WTC11 (cell line): ENCODE measurements around the gene SEPTIN3. TPM values are rescaled to one million over a fixed set of nuclear protein-coding genes. Genes with fewer than 3 reads are reported as not detected.

ENCODE experiments used
- ATAC-seq: fragments of 200-7000 bp; cut with Tn5 transposase; 2 replicates; pipeline ENCODE4 v1.10.0; 2021; ENCODE audit warnings: mild to moderate bottlenecking, moderate library complexity
- CTCF ChIA-PET: fragments of 300-600 bp; sonication (Branson Sonifier 250); formaldehyde crosslinking; loops from one replicate; lab custom pipeline; 2021; ENCODE audit warnings: antibody characterized with exemption; lab: Charles Lee
- POLR2A ChIA-PET: fragments of 350-600 bp; sonication (Branson Sonifier 250); formaldehyde crosslinking; loops from one replicate; lab custom pipeline; 2021; ENCODE audit warnings: antibody characterized with exemption; lab: Charles Lee
- DNase-seq: peaks from one replicate; pipeline ENCODE4 v3.0.0; 2021; ENCODE audit warnings: low spot score
- H3K27ac Mint-ChIP-seq: 2 replicates; pipeline ENCODE4 v1.8.0; 2021; ENCODE audit warnings: mixed read lengths
- H3K27me3 Mint-ChIP-seq: 2 replicates; pipeline ENCODE4 v1.8.0; 2021; ENCODE audit warnings: low read depth, mild to moderate bottlenecking, moderate library complexity, mixed read lengths
- H3K36me3 Mint-ChIP-seq: 2 replicates; pipeline ENCODE4 v1.8.0; 2021; ENCODE audit warnings: mixed read lengths
- H3K4me1 Mint-ChIP-seq: 2 replicates; pipeline ENCODE4 v1.8.0; 2022; ENCODE audit warnings: mixed read lengths
- H3K4me3 Mint-ChIP-seq: 2 replicates; pipeline ENCODE4 v1.8.0; 2021; ENCODE audit warnings: mild to moderate bottlenecking, moderate library complexity, mixed read lengths
- H3K9me3 Mint-ChIP-seq: 2 replicates; pipeline ENCODE4 v1.8.0; 2021; ENCODE audit warnings: mixed read lengths
- CBFB ChIP-seq: sonication (generic); formaldehyde crosslinking; IDR thresholded peaks from 2 replicates; pipeline ENCODE4 v1.8.1; 2022; ENCODE audit warnings: mild to moderate bottlenecking, low read depth, missing genetic modification reagents
- FOXK1 ChIP-seq: sonication (generic); formaldehyde crosslinking; IDR thresholded peaks from 2 replicates; pipeline ENCODE4 v1.8.0; 2022; ENCODE audit warnings: mild to moderate bottlenecking, moderate library complexity, missing genetic modification reagents
- JUN ChIP-seq: sonication (generic); formaldehyde crosslinking; IDR thresholded peaks from 2 replicates; pipeline ENCODE4 v1.8.0; 2023; ENCODE audit warnings: mild to moderate bottlenecking, missing genetic modification reagents
- NR3C1 ChIP-seq: sonication (generic); formaldehyde crosslinking; conservative IDR thresholded peaks from 2 replicates; pipeline ENCODE4 v1.8.1; 2023; ENCODE audit warnings: low read depth, mild to moderate bottlenecking, missing genetic modification reagents
- SMAD3 ChIP-seq: sonication (generic); formaldehyde crosslinking; IDR thresholded peaks from 2 replicates; pipeline ENCODE4 v1.8.0; 2022; ENCODE audit warnings: missing genetic modification reagents, mild to moderate bottlenecking, borderline replicate concordance
- TEAD4 ChIP-seq: sonication (generic); formaldehyde crosslinking; IDR thresholded peaks from 2 replicates; pipeline ENCODE4 v1.8.0; 2022; ENCODE audit warnings: mild to moderate bottlenecking, missing genetic modification reagents
- ZNF263 ChIP-seq: sonication (generic); formaldehyde crosslinking; IDR thresholded peaks from 2 replicates; pipeline ENCODE4 v1.8.1; 2022; ENCODE audit warnings: low read depth, mild to moderate bottlenecking, moderate library complexity, missing genetic modification reagents
- ZNF317 ChIP-seq: sonication (generic); formaldehyde crosslinking; IDR thresholded peaks from 2 replicates; pipeline ENCODE4 v1.8.1; 2023; ENCODE audit warnings: low read depth, mild to moderate bottlenecking, moderate library complexity, missing genetic modification reagents, borderline replicate concordance
- ZNF671 ChIP-seq: fragments of 250-450 bp; sonication (Bioruptor Pico); IDR thresholded peaks from 2 replicates; pipeline ENCODE4 v1.8.0; 2021; ENCODE audit warnings: mild to moderate bottlenecking
- ZSCAN18 ChIP-seq: fragments of 250-450 bp; sonication (Bioruptor Pico); IDR thresholded peaks from 2 replicates; pipeline ENCODE4 v2.1.2; 2022; ENCODE audit warnings: mild to moderate bottlenecking, moderate library complexity
- total RNA-seq: library from RNA; stranded (reverse); gene quantifications from 3 replicates; pipeline ENCODE4 v1.2.3, GENCODE V29; 2021
- TF ChIP-seq, protein P1 (sequence below): sonication (generic); formaldehyde crosslinking; IDR thresholded peaks from 2 replicates; pipeline ENCODE4 v1.8.0; 2022; ENCODE audit warnings: missing genetic modification reagents
- TF ChIP-seq, protein P2 (sequence below): sonication (generic); formaldehyde crosslinking; conservative IDR thresholded peaks from 2 replicates; pipeline ENCODE4 v1.8.1; 2023; ENCODE audit warnings: mild to moderate bottlenecking, low read depth, missing genetic modification reagents, moderate library complexity
- TF ChIP-seq, protein P3 (sequence below): sonication (generic); formaldehyde crosslinking; IDR thresholded peaks from 2 replicates; pipeline ENCODE4 v1.8.1; 2023; ENCODE audit warnings: mild to moderate bottlenecking, missing genetic modification reagents, moderate library complexity
- TF ChIP-seq, protein P4 (sequence below): sonication (generic); formaldehyde crosslinking; IDR thresholded peaks from 2 replicates; pipeline ENCODE4 v1.8.0; 2023; ENCODE audit warnings: missing genetic modification reagents
- TF ChIP-seq, protein P5 (sequence below): fragments of 250-450 bp; sonication (Bioruptor Pico); conservative IDR thresholded peaks from 2 replicates; pipeline ENCODE4 v1.9.0; 2021; ENCODE audit warnings: mild to moderate bottlenecking

Gene SEPTIN3
- total RNA-seq, 1 experiment from 2014 or later: 19.5 TPM

GRCh38 chr22:41923595-41924276 is 45.5 kb upstream of the SEPTIN3 start:
- H3K36me3 Mint-ChIP-seq: no peaks in the 10 kb centered on the region
- no peak overlapping the region for H3K27ac Mint-ChIP-seq
- CTCF ChIA-PET: interaction anchor here (0.7 to 6.8 kb wide), 5 partner anchors 15 to 227 kb away, joined by 3 to 143 read pairs (median 65); no protein-coding TSS in a partner anchor
- no peak overlapping the region for H3K4me3 Mint-ChIP-seq
- peaks cover 21% of the 10 kb centered on the region for H3K4me1 Mint-ChIP-seq
- no peak for ATAC-seq
- H3K9me3 Mint-ChIP-seq: no peaks in the 10 kb centered on the region
- H3K27me3 Mint-ChIP-seq: peaks cover 85% of the 10 kb centered on the region
- POLR2A ChIA-PET: interaction anchor here (1.1 kb wide), 1 partner anchor 23 kb away, joined by 4 read pairs; the partner anchor contains the start of gene CENPM
- DNase-seq: no peak
- no peak for TF ChIP-seq ZNF263 (CRISPR knock-in tag)
- TF ChIP-seq, protein P1, sequence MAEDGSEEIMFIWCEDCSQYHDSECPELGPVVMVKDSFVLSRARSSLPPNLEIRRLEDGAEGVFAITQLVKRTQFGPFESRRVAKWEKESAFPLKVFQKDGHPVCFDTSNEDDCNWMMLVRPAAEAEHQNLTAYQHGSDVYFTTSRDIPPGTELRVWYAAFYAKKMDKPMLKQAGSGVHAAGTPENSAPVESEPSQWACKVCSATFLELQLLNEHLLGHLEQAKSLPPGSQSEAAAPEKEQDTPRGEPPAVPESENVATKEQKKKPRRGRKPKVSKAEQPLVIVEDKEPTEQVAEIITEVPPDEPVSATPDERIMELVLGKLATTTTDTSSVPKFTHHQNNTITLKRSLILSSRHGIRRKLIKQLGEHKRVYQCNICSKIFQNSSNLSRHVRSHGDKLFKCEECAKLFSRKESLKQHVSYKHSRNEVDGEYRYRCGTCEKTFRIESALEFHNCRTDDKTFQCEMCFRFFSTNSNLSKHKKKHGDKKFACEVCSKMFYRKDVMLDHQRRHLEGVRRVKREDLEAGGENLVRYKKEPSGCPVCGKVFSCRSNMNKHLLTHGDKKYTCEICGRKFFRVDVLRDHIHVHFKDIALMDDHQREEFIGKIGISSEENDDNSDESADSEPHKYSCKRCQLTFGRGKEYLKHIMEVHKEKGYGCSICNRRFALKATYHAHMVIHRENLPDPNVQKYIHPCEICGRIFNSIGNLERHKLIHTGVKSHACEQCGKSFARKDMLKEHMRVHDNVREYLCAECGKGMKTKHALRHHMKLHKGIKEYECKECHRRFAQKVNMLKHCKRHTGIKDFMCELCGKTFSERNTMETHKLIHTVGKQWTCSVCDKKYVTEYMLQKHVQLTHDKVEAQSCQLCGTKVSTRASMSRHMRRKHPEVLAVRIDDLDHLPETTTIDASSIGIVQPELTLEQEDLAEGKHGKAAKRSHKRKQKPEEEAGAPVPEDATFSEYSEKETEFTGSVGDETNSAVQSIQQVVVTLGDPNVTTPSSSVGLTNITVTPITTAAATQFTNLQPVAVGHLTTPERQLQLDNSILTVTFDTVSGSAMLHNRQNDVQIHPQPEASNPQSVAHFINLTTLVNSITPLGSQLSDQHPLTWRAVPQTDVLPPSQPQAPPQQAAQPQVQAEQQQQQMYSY (CRISPR knock-in tag): no peak
- TF ChIP-seq, protein P2, sequence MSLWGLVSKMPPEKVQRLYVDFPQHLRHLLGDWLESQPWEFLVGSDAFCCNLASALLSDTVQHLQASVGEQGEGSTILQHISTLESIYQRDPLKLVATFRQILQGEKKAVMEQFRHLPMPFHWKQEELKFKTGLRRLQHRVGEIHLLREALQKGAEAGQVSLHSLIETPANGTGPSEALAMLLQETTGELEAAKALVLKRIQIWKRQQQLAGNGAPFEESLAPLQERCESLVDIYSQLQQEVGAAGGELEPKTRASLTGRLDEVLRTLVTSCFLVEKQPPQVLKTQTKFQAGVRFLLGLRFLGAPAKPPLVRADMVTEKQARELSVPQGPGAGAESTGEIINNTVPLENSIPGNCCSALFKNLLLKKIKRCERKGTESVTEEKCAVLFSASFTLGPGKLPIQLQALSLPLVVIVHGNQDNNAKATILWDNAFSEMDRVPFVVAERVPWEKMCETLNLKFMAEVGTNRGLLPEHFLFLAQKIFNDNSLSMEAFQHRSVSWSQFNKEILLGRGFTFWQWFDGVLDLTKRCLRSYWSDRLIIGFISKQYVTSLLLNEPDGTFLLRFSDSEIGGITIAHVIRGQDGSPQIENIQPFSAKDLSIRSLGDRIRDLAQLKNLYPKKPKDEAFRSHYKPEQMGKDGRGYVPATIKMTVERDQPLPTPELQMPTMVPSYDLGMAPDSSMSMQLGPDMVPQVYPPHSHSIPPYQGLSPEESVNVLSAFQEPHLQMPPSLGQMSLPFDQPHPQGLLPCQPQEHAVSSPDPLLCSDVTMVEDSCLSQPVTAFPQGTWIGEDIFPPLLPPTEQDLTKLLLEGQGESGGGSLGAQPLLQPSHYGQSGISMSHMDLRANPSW (CRISPR knock-in tag): no peak
- TF ChIP-seq TEAD4 (CRISPR knock-in tag): no peak
- no peak for TF ChIP-seq FOXK1 (CRISPR knock-in tag)
- TF ChIP-seq ZSCAN18 (CRISPR knock-in tag): no peak
- TF ChIP-seq SMAD3 (CRISPR knock-in tag): no peak
- TF ChIP-seq JUN: no peak
- TF ChIP-seq CBFB (CRISPR knock-in tag): no peak
- TF ChIP-seq, protein P3, sequence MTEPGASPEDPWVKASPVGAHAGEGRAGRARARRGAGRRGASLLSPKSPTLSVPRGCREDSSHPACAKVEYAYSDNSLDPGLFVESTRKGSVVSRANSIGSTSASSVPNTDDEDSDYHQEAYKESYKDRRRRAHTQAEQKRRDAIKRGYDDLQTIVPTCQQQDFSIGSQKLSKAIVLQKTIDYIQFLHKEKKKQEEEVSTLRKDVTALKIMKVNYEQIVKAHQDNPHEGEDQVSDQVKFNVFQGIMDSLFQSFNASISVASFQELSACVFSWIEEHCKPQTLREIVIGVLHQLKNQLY: no peak
- no peak for TF ChIP-seq ZNF317 (CRISPR knock-in tag)
- TF ChIP-seq, protein P4, sequence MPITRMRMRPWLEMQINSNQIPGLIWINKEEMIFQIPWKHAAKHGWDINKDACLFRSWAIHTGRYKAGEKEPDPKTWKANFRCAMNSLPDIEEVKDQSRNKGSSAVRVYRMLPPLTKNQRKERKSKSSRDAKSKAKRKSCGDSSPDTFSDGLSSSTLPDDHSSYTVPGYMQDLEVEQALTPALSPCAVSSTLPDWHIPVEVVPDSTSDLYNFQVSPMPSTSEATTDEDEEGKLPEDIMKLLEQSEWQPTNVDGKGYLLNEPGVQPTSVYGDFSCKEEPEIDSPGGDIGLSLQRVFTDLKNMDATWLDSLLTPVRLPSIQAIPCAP (CRISPR knock-in tag): no peak
- TF ChIP-seq NR3C1: no peak
- TF ChIP-seq ZNF671 (CRISPR knock-in tag): no peak
- TF ChIP-seq, protein P5, sequence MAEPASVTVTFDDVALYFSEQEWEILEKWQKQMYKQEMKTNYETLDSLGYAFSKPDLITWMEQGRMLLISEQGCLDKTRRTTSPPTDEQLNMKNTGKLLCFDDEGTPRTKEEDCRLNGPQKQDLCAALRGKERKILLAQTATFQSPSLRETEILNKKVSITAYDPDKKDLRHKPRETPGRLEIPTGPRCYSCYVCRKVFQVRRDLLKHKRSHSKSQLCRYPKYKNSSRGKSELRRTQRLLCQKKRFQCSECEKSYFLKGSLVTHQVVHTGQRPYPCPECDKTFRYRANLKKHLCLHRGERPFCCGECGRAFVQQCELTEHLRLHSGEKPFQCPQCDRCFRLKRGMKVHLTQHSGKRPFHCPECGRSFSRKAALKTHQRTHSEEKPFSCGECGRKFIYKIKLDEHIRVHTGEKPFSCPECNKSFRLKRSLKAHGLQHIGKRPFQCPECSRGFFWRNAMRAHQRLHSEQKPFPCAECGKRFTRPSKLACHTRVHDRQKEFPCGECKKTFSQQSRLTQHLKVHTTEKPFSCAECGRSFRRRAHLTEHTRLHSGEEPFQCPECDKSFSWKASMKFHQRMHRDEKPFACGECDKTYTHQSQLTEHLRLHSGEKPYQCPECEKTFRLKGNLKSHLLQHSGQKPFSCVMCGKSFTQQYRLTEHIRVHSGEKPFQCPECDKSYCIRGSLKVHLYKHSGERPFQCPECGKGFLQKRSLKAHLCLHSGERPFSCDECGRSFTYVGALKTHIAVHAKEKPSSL: no peak
